ENCODE data around the gene AP2A2. TPM values are rescaled to one million over a fixed set of nuclear protein-coding genes. Genes with fewer than 3 reads are reported as not detected.

Gene AP2A2
- total RNA-seq, 6 experiments from 2014 or later = 41.4 to 66.7 (median 53.8) TPM

DNA sequence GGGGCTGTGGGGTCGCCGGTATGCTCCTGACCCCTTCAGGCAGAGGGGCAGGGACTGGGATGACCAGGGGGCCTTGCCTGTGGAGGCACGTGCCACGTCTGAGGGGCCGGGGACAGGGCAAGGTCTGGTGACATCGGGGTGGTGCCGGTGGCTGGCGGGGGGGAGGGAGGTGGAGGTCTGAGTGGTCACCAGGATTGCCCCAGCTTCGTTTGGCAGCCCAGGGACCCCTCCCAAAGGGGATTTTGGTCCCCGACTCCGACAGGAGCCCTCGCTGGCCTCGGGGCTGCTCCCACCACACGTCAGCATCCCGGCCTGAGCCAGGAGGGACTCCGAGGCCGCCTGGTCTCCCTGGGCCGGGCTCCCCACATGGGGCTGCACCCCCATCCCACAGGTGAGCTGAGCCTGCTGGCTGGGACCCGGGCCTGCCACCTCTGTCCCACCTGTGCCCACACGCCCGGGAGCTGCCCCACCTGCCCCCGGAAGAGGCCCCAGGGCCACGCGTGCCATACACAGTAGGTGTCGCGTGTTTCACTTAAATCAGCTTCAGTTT is 111.9 kb downstream of the AP2A2 start:
- no peak overlapping the region for H3K4me3 ChIP-seq
- no peaks in the 10 kb centered on the region for H3K27me3 ChIP-seq
- H3K27ac ChIP-seq = no peak overlapping the region
- H3K36me3 ChIP-seq = no peaks in the 10 kb centered on the region
- no peaks in the 10 kb centered on the region for H3K9me3 ChIP-seq
- no peaks in the 10 kb centered on the region for H3K4me1 ChIP-seq
- ATAC-seq (no peak), DNase-seq (no peak)
- intact Hi-C loops (cut with DNase I) = no loop called here
- no peak for TF ChIP-seq POLR2A (IDR thresholded peaks at IDR 0.05)
- TF ChIP-seq CTCF (IDR thresholded peaks at IDR 0.05) = no peak
- WGBS (ENCODE audit: insufficient coverage, low coverage, low lambda C conversion rate, missing lambda C conversion rate) = no CpG with 5 or more reads among the region's 26 CpGs

DNA sequence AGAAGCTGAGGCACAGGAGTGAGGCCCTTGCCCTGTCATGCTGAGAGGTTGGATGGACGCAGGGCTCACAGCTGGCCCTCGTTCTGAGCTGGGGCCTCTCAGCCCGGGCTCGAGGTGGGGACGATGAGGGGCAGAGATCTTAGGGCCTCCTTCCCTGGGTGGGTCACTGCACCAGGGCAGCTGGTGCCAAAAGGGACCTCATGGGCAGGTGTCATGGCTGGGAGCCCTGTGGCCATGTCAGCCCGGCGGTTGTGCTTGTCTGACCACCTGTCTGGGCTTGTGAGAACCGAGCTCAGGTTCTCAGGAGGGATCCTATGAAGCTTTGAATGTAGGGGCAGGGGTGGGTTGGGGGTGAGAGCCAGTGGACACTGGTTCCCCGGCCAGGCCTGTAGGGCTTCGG is 112.7 kb downstream of the AP2A2 start:
- no peaks in the 10 kb centered on the region for H3K9me3 ChIP-seq
- DNase-seq = no peak
- no peak overlapping the region for H3K27ac ChIP-seq
- H3K36me3 ChIP-seq = no peaks in the 10 kb centered on the region
- no peak overlapping the region for H3K4me3 ChIP-seq
- H3K27me3 ChIP-seq = no peaks in the 10 kb centered on the region
- 84% methylated on average over 7 of the region's 10 CpGs for WGBS (ENCODE audit: insufficient coverage, low coverage, low lambda C conversion rate, missing lambda C conversion rate)
- no peak for ATAC-seq
- intact Hi-C loops (cut with DNase I) = no loop called here
- H3K4me1 ChIP-seq = no peaks in the 10 kb centered on the region
- no peak for TF ChIP-seq CTCF (IDR thresholded peaks at IDR 0.05)
- TF ChIP-seq POLR2A (IDR thresholded peaks at IDR 0.05) = no peak

DNA sequence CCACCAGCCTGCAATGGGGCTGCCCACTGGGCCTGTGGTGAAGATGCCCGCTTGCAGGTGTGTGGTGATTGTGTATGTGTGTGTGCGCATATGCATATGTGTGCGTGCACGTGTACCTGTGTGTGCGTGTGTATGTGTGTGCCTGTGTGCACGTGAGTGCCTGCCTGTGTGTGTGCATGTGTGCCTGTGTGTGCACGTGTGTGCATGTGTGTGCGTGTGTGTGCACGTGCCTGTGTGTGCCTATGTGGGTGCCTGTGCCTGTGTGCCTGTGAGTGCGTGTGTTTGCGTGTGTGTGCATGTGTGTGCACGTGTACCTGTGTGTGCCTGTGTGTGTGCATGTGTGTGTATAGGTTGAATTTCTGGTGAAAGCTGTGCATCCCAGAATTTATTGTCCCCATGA is 113.3 kb downstream of the AP2A2 start:
- ATAC-seq = no peak
- Histone ChIP-seq H3K4me3 (no peak overlapping the region), H3K27me3 (no peaks in the 10 kb centered on the region), H3K4me1 (no peaks in the 10 kb centered on the region), H3K36me3 (no peaks in the 10 kb centered on the region), H3K27ac (no peak overlapping the region), H3K9me3 (no peaks in the 10 kb centered on the region)
- DNase-seq = no peak
- TF ChIP-seq POLR2A (IDR thresholded peaks at IDR 0.05) (no peak), CTCF (IDR thresholded peaks at IDR 0.05) (no peak)
- intact Hi-C loops (cut with DNase I) = no loop called here
- 90% methylated on average over 2 of the region's 12 CpGs for WGBS (ENCODE audit: insufficient coverage, low coverage, low lambda C conversion rate, missing lambda C conversion rate)

- Histone ChIP-seq H3K27ac (no peak overlapping the region), H3K4me3 (no peak overlapping the region), H3K36me3 (no peaks in the 10 kb centered on the region), H3K4me1 (no peaks in the 10 kb centered on the region), H3K9me3 (no peaks in the 10 kb centered on the region), H3K27me3 (no peaks in the 10 kb centered on the region)
- peak in 1 of 4 donors; percentile 15 for ATAC-seq
- intact Hi-C loops (cut with DNase I) = no loop called here
- peak in 1 of 3 donors; percentile 54 for DNase-seq
- 93% methylated on average over 3 of the region's 32 CpGs for WGBS (ENCODE audit: insufficient coverage, low coverage, low lambda C conversion rate, missing lambda C conversion rate)
- TF ChIP-seq POLR2A (IDR thresholded peaks at IDR 0.05) (no peak), CTCF (IDR thresholded peaks at IDR 0.05) (no peak)
Measured at GRCh38 chr11:1039481-1040427, 114.1 kb downstream of the AP2A2 start.
